NB4 (cell line): ENCODE results near the gene STAB1.

ENCODE experiments used
- DNase-seq: peaks from one replicate; pipeline ENCODE4 v3.0.0; 2010; ENCODE audit warnings: low read depth
- H3K4me3 ChIP-seq: one replicate; pipeline ENCODE4 v1.5.1; 2011; ENCODE audit warnings: mild to moderate bottlenecking, low read depth, low read length, moderate library complexity
- MYC ChIP-seq: IDR thresholded peaks from 2 replicates; pipeline ENCODE4 v1.6.1; 2011; ENCODE audit warnings: low read depth, low read length
- POLR2A ChIP-seq: IDR thresholded peaks from 2 replicates; pipeline ENCODE4 v1.6.1; 2011; ENCODE audit warnings: mild to moderate bottlenecking; ENCODE audit not compliant: insufficient read length; ENCODE audit errors: extremely low read depth
- TF ChIP-seq, protein P1 (sequence below): IDR thresholded peaks from 2 replicates; pipeline ENCODE4 v1.6.1; 2011; ENCODE audit warnings: low read depth, low read length
- TF ChIP-seq, protein P2 (sequence below): IDR thresholded peaks from one replicate; pipeline ENCODE4 v1.5.1; 2012; ENCODE audit warnings: low read depth, low read length

STAB1 gene

GRCh38 chr3:52568069-52568468 lies 72.9 kb downstream of the STAB1 start:
- no peak overlapping the region for H3K4me3 ChIP-seq
- DNase-seq, result no peak
- TF ChIP-seq POLR2A (no peak), MYC (no peak)
- TF ChIP-seq, protein P1, sequence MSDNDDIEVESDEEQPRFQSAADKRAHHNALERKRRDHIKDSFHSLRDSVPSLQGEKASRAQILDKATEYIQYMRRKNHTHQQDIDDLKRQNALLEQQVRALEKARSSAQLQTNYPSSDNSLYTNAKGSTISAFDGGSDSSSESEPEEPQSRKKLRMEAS, result no peak
- TF ChIP-seq, protein P2, sequence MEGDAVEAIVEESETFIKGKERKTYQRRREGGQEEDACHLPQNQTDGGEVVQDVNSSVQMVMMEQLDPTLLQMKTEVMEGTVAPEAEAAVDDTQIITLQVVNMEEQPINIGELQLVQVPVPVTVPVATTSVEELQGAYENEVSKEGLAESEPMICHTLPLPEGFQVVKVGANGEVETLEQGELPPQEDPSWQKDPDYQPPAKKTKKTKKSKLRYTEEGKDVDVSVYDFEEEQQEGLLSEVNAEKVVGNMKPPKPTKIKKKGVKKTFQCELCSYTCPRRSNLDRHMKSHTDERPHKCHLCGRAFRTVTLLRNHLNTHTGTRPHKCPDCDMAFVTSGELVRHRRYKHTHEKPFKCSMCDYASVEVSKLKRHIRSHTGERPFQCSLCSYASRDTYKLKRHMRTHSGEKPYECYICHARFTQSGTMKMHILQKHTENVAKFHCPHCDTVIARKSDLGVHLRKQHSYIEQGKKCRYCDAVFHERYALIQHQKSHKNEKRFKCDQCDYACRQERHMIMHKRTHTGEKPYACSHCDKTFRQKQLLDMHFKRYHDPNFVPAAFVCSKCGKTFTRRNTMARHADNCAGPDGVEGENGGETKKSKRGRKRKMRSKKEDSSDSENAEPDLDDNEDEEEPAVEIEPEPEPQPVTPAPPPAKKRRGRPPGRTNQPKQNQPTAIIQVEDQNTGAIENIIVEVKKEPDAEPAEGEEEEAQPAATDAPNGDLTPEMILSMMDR, result no peak

GRCh38 chr3:52570076-52570475 lies 74.9 kb downstream of the STAB1 start:
- TF ChIP-seq, protein P2, result no peak
- no peak for TF ChIP-seq MYC
- DNase-seq, result no peak

GRCh38 chr3:52572221-52572620 lies 77.1 kb downstream of the STAB1 start:
- no peak overlapping the region for H3K4me3 ChIP-seq
- no peak for TF ChIP-seq POLR2A
- TF ChIP-seq, protein P1, result no peak
- no peak for TF ChIP-seq MYC
- TF ChIP-seq, protein P2, result no peak
- no peak for DNase-seq

More at GRCh38 chr3:52570076-52570475, 74.9 kb downstream of the STAB1 start:
- no peak overlapping the region for H3K4me3 ChIP-seq
